Measurements from ENCODE around the gene MED15.

Gene MED15

GRCh38 chr22:20630873-20631617, 123.6 kb downstream of the MED15 start:
- DNase-seq: no peak

- DNase-seq: no peak
These were observed 124.7 kb downstream of the MED15 start for GRCh38 chr22:20632082-20632481.

GRCh38 chr22:20632518-20632917, 125.1 kb downstream of the MED15 start:
- DNase-seq: no peak

DNA sequence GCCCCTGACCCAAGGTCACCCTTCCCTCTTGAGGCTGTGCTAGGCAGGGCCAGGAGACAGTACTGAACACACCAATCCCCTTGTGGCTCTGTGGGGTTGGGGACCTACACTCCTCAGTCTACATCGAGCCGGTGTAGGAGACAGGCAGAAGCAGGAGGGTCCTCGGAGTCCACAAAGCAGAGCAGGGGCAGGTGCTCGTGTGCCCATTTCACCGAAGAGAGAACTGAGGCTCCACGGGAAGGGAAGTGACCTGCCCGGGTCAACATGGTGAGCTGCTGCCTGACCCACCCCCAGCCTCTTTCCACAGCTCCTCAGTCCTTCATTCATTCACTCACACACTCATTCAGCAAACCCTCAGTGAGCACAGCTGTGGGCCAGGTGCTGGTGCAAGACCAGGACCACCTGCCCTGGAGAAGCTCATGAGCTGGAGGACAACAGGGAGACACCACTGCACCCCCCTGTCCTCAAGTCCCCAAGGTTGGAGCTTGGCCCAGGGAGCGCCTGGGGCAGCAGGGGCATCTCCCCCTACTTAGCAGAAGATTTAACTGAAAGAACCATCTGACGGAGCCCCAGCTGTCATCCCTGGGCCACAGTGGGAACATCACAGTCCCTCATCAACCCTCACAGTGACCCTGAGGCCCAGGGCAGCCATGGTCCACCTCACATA, 127.3 kb downstream of the MED15 start:
- DNase-seq: no peak

DNA sequence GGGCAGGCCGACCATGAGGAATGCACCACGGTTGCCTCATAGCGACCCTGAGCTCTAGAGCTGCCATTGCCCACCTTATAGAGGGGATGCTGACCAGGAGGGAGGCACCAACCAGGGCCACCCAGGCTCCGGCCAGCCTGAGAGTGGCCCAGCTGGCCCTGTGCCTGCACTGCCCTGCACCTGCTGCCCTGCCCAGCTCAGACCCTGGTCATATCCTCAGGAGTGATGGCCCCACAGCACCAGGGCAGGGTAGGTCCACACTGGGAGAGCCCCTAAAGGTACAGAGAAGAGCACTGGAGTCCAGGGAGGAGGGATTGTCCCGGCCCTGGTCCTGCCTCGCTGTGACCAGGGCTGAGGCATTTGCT, 127.8 kb downstream of the MED15 start:
- no peak for DNase-seq

GRCh38 chr22:20636075-20636812, 128.8 kb downstream of the MED15 start:
- no peak for DNase-seq

DNA sequence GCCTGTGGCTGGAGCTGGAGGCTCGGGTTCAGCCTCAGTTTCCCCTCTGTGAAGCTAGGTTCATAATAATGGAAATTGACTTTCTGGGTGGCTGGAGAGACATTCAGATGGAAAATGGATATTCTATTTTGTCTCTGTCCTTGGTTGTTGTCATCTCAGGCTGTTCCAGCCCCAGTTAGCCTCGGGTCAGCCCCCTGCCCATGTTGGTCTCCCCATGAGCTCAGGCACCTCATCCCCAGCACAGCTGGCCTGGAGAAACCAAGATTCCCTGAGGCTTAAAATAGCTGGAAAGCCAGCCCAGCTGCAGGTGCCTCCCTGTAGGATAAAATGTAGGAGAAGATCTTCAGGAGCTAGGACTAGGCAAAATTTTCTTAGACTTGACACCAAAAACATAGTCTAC, 129.5 kb downstream of the MED15 start:
- DNase-seq: no peak
